GM19438 (cell line): Measurements from ENCODE around the gene UBAP1L.

ENCODE experiments used
- ATAC-seq: cut with Tn5 transposase; IDR thresholded peaks from one replicate; pipeline ENCODE4 v1.9.1; 2021; ENCODE audit warnings: low read depth; ENCODE audit not compliant: unreplicated experiment

The UBAP1L gene

DNA sequence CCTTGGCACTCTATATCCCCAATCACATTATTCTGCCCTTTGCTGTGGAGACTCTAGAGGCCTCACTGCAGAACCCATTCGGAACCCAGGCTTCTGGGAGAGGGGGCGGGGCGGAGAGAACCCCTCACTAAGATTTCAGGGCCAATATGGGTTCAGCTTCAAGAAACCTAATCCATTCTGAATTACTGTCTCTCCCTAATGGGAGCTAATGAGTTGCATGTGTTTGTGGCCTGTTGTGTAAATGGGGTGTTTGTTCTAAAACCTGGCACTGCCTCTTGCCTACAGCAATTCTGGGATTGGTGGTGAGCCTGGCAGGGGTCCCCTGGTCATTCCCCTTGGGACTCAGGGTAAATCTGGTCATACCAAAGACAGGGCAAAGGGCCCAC is 46.6 kb downstream of the UBAP1L start:
- no peak for ATAC-seq

DNA sequence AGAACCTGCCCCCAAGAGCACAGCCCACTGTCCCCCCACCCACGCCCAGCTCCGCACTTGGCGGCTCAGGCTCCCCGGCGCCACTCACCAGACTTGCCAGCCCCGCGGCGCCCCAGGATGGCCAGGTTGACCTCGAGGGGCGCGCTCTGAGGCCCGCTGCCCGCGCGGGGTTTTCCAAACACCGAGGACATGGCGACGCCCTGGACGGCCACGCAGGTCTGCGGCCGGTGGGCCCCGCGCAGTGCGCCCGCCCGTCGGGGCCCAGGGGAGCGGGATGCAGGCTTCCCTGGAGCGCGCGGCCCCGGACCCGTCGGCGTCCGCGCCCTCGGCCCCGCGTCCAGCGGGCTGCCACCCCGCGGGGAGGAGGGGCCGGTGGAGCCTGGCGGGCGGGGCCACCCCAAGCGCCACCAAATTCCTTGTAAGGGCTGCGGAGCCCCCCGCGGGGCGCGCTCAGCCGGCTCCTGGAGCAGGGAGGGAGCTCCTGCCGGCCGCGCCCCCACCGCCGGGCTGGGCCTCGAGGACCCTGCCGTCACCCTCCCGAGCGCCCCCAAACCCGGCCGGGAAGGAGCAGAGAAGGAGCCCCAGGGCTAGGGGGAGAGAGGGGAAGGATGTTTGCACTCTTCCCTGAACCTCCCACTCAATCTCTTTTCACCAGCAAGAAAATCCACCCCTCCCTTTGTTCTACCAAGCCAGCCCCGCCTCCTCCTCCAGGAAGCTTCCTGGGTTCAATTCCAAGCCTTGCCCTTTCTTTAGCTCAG is 47.2 kb downstream of the UBAP1L start, which contains the start of gene RASL12:
RASL12 (minus strand) TSS at position 347 of the 758 bp plus-strand sequence; CDS start at position 191, 156 bp downstream.
- no peak for ATAC-seq

DNA sequence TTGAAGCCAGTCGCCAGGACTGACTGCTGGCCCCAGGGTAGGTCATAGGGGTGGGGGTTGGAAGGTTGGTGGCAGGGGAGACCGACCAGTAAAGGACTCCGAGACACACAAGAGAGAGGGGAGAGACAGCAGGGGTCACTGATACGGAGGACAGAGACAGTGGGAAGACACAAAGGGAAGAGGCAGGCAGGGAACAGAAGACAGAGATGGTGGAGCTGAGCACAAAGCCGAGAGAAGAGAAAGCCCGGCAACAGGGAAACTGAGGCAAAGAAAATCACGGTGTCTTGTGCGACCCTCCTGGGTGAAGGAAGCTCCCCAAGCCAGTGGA is 47.7 kb downstream of the UBAP1L start:
- ATAC-seq, result no peak

DNA sequence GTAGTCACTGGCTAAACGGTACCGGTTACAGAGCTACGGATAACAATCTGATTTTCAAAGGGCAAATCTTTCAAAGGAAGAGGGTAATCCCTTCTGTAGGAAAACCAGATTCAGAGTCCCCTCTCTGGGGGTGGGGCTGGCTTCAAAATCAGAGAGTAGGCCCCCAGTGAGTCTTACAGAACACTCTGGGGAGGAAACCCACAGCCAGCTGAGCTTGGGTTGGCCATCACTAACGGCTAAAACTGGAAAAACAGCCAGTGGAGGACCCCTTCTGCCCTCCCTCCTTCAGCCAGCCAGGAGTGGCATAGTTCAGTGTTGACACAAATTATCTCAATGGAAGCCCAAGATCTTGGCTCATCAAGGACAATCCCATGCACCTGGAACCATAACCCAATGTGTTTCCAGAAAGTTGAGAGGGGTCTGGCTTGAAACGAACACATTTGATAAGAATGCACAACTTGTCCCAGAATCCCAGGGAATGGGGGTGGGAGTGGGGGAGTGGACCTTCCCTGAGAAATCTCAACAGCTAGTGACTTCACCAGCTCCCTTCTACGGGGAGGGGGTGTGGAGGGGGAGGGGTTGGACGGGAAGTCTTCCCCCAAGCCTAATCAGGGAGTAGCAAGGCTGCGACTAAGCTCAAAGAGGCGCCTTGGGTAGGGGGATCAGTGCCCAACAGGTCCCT is 48.2 kb downstream of the UBAP1L start:
- no peak for ATAC-seq

DNA sequence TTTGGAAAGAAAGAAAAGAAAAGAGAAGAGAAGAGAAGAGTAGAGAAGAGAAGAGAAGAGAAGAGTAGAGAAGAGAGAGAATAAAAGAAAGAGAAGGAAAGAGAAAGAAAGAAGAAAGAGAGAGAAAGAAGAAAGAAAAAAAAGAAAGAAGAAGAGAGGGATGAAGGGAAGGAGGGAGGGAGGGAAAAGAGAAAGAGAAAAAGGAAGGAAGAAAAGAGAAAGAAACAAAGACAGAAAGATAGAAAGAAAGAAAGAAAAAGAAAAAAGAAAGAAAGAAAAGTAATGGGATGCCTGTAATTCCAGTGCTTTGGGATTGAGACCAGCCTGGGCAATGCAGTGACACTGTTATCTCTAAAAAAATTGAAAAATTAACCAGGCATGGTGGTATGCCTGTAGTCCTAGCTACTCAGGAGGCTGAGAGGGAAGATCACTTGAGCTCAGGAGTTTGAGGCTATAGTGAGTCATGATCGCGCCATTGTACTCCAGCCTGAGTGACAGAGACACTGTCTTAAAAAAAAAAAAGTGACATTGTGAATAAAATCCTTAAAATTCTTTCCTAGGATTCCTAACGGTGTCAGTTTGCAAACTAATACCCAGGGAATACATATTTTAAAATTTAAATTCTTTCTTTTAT is 48.9 kb downstream of the UBAP1L start:
- no peak for ATAC-seq

DNA sequence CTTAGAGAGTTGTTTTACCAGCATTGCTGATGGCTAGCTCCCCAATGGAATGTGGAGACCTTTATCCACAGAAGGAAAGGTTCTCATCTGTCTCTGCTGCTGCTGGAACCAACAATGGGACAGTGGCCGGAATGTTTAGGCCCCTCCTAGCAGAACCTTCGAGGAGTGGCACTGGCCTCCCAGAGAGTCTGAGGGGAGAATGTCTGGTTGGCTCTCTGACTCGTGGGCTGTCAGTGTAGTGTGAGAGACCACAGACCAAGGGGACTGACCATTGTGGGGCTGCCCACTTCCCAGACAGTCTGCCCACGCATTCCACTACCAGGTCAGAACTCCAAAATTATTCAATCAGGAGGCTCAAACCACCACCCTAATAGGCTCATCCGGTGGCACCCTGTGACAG is 52.3 kb downstream of the UBAP1L start:
- ATAC-seq, result no peak

DNA sequence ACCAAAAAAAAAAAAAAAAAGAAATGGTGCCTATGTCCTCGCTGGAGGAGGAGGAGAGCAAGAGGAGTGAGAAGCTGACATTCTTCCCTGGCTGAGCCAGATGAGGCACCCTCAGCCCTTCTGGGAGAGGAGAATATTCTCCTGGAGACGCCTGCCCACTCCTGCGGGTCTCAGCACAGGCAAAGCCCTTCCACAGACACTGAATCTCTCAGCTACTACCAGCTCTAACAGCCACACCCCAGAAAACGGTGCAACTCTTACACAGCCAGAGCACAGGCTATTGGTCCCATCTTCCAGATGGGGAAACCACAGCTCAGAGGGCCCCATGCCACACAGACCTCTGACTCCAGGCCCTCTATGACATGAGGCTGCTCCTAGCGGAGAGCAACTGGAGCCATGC is 52.9 kb downstream of the UBAP1L start:
- ATAC-seq, result no peak

DNA sequence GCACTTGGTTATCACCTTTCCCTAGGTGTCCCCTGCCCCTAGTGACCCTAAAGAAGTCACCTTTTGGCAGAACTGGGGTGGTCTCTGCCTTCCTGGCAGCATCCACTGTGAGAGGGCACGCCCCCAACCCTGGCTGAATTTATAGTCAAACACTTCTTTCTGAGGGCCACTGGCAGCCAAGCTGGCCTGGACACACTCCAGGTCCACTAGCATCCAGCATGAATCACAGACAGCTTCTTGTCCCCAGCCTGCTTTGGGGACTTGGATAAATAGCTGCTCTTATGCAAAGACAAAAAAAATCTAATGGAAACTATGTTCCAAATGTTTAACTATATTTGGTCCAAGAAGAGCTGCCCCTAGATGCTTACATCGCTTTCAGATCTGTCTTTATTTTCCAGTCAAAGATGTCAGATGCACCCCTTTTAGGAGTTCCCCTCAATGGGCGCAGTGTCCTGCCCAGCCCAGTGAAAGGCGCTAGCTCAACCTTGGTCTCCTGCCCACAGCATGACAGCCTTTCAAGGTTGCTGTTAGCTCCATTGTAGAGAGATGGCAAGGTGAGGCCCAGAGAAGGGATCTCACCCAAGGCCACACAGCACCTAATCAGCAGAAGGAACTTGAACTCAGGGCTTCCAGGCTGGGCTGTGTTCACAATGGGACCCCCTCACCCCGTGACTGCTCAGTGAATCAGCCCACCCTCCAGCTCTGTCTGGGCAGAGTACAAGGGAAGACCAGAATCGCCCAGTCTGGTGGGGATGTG is 54.2 kb downstream of the UBAP1L start:
- no peak for ATAC-seq

DNA sequence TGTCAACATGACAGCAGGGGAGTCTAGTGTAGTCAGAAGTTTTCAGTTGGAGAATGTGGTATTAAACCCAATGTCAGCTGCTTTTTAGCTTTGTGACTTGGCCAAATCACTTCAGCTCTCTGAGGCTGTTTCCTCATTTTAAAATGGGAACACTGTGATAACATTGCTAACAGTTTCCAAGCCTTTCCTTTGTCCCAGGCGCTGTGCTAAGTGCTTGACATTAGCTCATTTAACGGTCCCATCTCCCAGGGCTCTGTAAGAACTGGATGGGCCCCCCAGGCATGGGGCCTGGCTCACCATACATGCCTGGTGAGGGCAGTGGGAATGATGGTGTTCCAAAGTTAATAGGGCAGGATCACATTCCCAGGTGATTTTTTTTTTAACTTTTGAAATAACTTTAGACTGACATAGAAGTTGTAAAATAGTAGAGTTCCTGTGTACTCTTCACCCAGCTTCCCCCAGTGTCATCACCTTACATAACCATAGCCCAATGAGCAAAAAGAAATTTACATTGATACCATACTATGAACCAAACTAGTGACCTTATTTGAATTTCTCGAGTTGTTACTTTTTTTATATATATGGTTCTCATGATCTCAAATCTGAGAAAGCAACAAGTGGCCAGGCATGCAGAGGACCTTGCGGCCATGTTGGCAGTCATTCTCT is 54.9 kb downstream of the UBAP1L start:
- no peak for ATAC-seq

DNA sequence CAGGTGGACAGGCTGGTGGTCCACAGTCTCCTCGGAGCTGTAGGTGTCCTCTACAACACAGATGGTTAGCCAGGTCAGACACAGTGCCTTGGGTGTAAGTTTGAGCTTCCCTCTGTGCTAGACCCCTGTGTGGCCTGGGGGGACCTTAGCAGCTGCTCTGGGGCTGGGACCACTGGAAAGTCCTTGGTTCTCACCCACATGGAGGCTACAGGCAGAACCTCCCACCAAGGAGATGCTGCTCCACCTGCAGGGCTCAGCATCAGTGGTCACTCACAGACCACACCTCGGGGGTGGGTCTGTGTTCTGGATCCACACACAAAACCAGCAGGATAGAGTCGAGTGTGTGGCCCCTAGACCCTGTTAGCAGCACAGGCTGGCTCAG is 55.6 kb downstream of the UBAP1L start:
- no peak for ATAC-seq

DNA sequence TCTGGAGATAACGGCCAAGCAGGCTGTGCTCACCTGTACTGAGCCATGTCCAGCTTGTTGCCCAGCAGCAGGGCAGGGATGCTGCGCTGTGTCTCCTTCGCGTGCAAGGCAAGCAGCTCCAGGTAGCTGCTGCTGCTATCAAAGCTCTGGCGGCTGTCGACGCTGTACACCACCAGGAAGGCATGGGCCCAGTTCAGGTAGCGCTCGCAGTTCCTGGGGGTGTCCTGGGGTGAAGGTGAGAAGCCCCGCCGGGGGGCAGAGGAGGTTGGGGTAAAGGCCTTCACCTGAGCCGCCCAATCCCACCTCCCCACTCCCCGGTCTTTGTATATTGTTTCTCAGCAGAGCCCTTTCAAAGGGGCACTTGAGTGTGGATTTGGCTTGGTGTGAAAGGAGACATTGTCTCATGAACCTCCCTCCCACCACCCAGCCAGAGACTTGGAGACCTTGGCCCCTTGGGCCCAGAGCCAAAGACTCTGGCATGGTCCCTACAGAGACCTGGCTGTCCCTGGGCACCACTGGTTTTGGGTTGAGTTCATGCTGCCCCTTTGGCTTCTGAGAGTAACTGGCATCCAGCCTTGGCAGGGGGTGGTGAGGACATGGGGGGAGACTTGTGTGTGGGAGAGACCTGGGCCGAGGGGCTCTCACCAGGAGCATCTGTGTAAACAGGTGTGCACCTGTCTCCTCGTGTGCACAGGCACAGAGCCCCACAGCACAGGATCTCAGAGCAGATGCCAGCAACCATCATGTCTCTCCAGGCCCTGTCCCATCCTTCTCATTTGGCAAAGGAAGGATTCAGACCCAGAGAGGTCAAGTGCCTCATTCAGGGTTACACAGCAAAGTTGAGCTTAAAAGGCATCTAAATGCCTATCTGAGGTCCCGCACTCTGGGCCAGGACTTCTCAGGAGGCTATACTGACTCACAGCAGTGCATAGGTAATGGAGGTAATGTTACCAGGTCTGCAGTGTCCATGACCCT is 56.3 kb downstream of the UBAP1L start:
- ATAC-seq, result no peak

DNA sequence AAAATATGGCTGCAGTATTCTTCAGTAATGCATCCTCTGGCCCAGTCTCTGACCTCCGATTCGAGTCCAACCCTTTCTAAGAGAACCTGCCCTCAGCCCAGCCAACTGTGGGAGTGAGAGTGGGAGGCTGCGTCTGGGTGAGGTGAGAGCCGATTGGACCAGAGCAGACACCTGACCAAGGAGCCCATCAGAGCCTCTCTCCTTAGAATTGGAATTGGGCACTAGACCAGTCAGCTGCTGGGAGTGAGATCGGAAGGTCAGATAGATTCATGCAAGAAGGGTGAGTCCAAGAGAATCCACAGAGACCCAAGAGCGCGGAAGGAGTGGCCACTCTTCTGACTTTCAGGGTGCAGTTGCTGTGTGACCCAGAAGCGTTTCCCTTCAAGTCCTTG is 57.5 kb downstream of the UBAP1L start:
- ATAC-seq, result no peak

DNA sequence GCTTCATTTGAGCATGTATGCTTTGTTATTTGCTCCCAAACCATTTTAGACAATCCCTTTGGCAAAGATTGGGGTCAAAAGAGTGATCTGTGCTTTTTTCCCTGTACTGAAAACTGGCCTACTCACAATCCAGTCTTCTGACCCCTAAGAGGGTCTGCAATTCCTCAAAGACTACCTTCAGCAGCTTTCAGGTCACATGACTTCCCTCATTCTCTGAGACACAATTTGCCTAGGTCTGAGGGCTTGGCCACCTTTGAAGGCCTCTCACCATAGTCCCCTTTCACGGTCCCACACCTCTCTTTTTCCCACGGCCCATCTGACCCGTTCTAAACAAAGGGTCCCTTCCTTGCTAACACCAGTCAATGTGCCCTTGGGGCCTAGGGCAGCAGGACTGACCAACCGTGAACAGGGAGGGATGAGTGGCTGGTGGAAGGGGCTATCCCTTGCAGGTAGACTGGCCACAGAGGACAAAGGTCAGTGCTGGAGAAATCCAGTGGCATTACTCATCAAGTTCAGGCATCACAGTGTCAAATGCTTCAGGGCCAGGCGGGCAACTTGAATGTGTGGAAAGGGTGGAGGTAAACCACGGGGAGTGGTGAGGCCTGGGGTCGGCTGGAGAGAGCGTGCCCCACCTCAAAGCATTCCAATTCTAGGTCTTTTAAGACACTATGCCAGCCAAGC is 58.0 kb downstream of the UBAP1L start:
- no peak for ATAC-seq

DNA sequence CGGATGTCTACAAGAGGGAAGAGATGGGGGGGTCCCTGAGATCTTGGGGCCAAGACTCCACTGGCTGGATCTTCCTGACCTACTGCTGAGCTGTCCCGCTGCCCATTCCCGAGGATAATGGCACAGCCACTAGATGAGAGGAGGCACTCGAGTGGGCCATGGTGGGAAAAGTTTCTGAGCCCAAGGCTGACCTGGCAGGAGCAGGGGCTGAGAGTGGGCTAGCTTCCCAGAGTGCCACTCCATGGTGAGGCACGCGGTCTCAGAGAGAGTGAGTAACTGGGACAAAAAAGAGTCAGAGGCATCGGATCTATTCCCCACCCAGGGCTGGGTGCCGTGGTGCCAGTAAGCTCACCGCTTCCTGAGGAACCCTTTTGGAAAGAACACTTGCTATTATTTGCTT is 58.9 kb downstream of the UBAP1L start:
- ATAC-seq, result no peak

DNA sequence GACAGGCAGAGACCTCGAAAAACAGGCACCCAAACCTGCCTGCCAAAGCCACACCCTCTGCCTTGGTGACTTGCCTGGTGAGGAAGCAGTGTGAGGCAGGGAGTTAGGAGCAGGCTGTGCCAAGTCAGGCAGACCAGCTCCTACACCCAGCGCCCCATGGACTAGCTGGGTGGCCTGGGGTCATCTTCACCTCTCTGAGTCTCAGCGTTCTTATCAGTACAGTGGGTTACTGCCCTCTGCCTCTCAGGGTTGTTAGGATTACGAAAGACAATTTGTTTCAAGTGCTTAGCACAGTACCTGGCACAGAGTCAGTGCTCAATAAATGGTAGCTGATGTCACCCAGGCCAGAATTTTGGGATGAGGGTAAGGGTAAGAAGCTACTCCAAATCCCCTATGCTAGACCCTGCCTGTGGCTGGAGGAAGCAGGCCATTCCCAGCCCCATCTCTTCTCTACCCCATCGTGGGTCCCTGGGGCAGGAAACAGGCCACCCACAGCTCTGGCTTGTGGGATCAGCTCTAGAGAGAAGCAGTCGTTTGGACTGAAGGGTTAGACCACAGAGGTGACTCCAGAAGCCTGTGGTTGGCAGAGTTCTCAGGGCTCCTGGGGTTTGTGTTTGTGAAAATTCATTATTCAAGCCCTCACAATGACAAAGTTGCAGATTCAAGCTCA is 59.7 kb downstream of the UBAP1L start:
- no peak for ATAC-seq

DNA sequence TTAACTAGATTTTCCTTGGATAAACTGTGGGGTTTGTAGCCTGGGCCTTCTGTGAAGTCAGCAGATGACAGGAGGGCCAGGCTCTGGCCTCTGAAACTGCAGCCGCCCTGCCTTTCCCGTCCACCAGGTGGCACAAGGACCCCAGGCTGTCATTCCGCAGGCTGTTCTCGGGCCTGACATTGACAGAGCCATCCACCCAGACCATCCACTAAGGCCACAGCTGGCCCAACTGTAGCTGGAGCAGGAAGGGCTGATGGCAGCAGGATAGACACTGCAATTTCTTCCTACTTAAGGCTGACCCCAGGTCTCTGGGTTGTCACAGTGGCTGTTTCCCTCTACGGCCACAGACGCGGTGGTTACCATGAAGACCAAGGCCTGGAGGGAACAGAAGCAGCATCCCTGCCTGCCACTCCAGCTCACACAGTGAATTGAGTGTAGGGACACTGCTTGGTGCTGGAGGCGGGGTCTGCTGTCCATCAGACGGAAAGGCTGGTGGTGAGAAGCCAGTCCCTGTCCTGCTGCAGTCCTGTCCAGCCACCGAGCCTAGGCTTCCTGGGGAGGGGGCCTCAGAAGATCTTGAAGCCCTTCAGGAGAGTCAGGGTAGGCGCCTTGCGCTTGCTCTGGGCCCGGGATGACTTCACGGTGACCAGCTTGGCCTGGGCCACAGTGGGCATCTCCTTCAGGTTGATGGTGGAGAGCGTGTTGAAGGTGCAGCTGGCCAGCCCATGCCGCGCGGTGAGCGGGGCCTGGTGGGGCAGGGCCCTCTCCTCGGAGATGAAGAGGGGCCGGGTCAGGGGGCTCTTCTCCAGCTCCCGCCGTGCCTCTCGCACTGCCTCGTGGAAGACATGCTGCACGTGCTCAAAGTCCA is 60.4 kb downstream of the UBAP1L start:
- ATAC-seq, result no peak

DNA sequence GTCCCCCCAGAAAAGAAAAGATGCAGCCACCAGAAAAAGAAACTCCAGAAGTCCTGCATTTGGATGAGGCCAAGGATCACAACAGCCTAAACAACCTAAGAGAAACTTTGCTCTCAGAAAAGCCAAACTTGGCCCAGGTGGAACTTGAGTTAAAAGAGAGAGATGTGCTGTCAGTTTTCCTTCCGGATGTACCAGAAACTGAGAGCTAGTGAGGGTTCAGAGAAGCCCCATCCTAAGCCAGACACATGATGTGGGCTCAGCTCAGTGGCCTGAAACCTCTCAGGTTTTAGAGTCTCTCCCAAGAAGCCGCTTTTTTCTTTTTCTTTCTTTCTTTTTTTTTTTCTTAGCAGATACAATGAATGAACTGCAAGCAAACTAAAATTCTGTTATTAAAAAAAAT is 62.0 kb downstream of the UBAP1L start:
- no peak for ATAC-seq

DNA sequence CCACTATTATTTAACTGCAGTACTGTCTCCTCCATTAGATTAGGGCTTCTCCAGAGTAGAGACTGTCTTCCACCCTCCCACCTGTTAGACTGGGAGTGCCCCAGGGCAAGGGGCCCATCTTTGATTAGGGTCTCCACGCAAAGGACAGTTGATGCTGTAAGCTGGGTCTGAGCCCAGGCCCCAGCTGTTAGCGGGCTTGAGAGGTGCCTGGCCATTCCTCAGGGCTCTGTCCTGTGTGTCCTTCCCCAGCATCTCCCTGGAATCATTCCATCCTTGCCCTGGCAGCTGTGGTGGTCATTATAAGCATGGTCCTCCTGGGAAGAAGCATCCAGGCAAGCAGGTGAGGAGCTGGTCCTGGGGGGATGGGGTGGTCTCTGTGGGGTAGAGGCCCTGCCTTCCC is 63.7 kb downstream of the UBAP1L start:
- ATAC-seq, result no peak
